H9 (cell line): Measurements from ENCODE around the gene POU6F2. TPM values are rescaled to one million over a fixed set of nuclear protein-coding genes. Genes with fewer than 3 reads are reported as not detected.

Experiments
- DNase-seq: peaks from one replicate; pipeline ENCODE4 v3.0.0-alpha.2; 2017
- H2AFZ ChIP-seq: one replicate; pipeline ENCODE4 v1.6.1; 2013; ENCODE audit warnings: mild to moderate bottlenecking, low read length, control low read depth, moderate library complexity
- H2AK5ac ChIP-seq: 2 replicates; pipeline ENCODE4 v1.6.1; 2013; ENCODE audit warnings: low read length, control low read depth, mixed read lengths; ENCODE audit not compliant: insufficient read length
- H2BK120ac ChIP-seq: one replicate; pipeline ENCODE4 v1.6.1; 2013; ENCODE audit warnings: low read depth, mild to moderate bottlenecking, low read length, control low read depth, inconsistent platforms; ENCODE audit not compliant: poor library complexity, severe bottlenecking
- H2BK12ac ChIP-seq: 2 replicates; pipeline ENCODE4 v1.6.1; 2013; ENCODE audit warnings: low read length, control low read depth, mixed read lengths, low read depth; ENCODE audit not compliant: insufficient read length
- H2BK15ac ChIP-seq: 2 replicates; pipeline ENCODE4 v1.6.1; 2013; ENCODE audit warnings: low read depth, low read length, control low read depth
- H2BK20ac ChIP-seq: one replicate; pipeline ENCODE4 v1.6.1; 2013; ENCODE audit warnings: low read depth, mild to moderate bottlenecking, low read length, control low read depth, inconsistent platforms; ENCODE audit not compliant: poor library complexity, severe bottlenecking
- H2BK5ac ChIP-seq: 2 replicates; pipeline ENCODE4 v1.6.1; 2013; ENCODE audit warnings: low read length, control low read depth, mixed read lengths; ENCODE audit not compliant: insufficient read length
- H3K14ac ChIP-seq: 2 replicates; pipeline ENCODE4 v1.6.1; 2013; ENCODE audit warnings: low read length, control low read depth; ENCODE audit not compliant: insufficient read depth
- H3K18ac ChIP-seq: 2 replicates; pipeline ENCODE4 v1.6.1; 2013; ENCODE audit warnings: low read depth, mild to moderate bottlenecking, mixed read lengths, low read length, control low read depth; ENCODE audit not compliant: insufficient read length
- H3K23ac ChIP-seq: 2 replicates; pipeline ENCODE4 v1.6.1; 2013; ENCODE audit warnings: low read length, control low read depth, mixed read lengths, low read depth; ENCODE audit not compliant: insufficient read length
- H3K23me2 ChIP-seq: 2 replicates; pipeline ENCODE4 v1.6.1; 2013; ENCODE audit warnings: low read depth, mild to moderate bottlenecking, mixed read lengths, low read length, control low read depth; ENCODE audit not compliant: insufficient read length, poor library complexity, severe bottlenecking
- H3K27ac ChIP-seq: 2 replicates; pipeline ENCODE4 v1.5.1; 2013; ENCODE audit warnings: low read length, control low read depth, mixed read lengths, low read depth; ENCODE audit not compliant: insufficient read length
- H3K27me3 ChIP-seq: 2 replicates; pipeline ENCODE4 v1.6.1; 2013; ENCODE audit warnings: low read length, control low read depth, inconsistent platforms; ENCODE audit not compliant: insufficient read depth
- H3K4ac ChIP-seq: 2 replicates; pipeline ENCODE4 v1.6.1; 2013; ENCODE audit warnings: low read depth, mild to moderate bottlenecking, control low read depth, inconsistent platforms, low read length, moderate library complexity
- H3K4me1 ChIP-seq: 2 replicates; pipeline ENCODE4 v1.6.1; 2013; ENCODE audit warnings: low read length, control low read depth, inconsistent platforms; ENCODE audit not compliant: insufficient read depth
- H3K4me2 ChIP-seq: 2 replicates; pipeline ENCODE4 v1.6.1; 2013; ENCODE audit warnings: low read length, control low read depth, mixed read lengths; ENCODE audit not compliant: insufficient read length, insufficient read depth
- H3K56ac ChIP-seq: 2 replicates; pipeline ENCODE4 v1.6.1; 2013; ENCODE audit warnings: low read depth, mild to moderate bottlenecking, mixed read lengths, low read length, control low read depth; ENCODE audit not compliant: insufficient read length
- H3K79me1 ChIP-seq: 2 replicates; pipeline ENCODE4 v1.6.1; 2013; ENCODE audit warnings: low read depth, mild to moderate bottlenecking, moderate library complexity, low read length, control low read depth, inconsistent platforms; ENCODE audit not compliant: insufficient read depth, poor library complexity, severe bottlenecking
- H3K79me2 ChIP-seq: 2 replicates; pipeline ENCODE4 v1.6.1; 2013; ENCODE audit warnings: low read length, control low read depth, inconsistent platforms; ENCODE audit not compliant: insufficient read depth
- H3K9ac ChIP-seq: 2 replicates; pipeline ENCODE4 v1.6.1; 2013; ENCODE audit warnings: low read length, control low read depth, mixed read lengths; ENCODE audit not compliant: insufficient read length; ENCODE audit errors: extremely low read depth
- H3K9me3 ChIP-seq: one replicate; pipeline ENCODE4 v1.6.1; 2013; ENCODE audit warnings: low read depth, low read length, inconsistent platforms; ENCODE audit not compliant: control insufficient read depth
- H3T11ph ChIP-seq: one replicate; pipeline ENCODE4 v1.6.1; 2013; ENCODE audit warnings: mild to moderate bottlenecking, low read length, control low read depth, inconsistent platforms
- H4K20me1 ChIP-seq: one replicate; pipeline ENCODE4 v1.6.1; 2013; ENCODE audit not compliant: control insufficient read depth, insufficient read length, insufficient read depth
- H4K5ac ChIP-seq: 2 replicates; pipeline ENCODE4 v1.6.1; 2013; ENCODE audit warnings: low read depth, mild to moderate bottlenecking, mixed read lengths, low read length, control low read depth; ENCODE audit not compliant: insufficient read length
- H4K8ac ChIP-seq: replicated peaks from 2 replicates; pipeline ENCODE4 v1.6.1; 2013; ENCODE audit warnings: low read length, control low read depth, mixed read lengths, low read depth; ENCODE audit not compliant: insufficient read length
- H4K91ac ChIP-seq: 2 replicates; pipeline ENCODE4 v1.6.1; 2013; ENCODE audit warnings: low read depth, mild to moderate bottlenecking, moderate library complexity, mixed read lengths, low read length, control low read depth; ENCODE audit not compliant: insufficient read length
- H3K27ac Mint-ChIP-seq, 3 experiments: 2 replicates in 2 of 3; 3 replicates in 1 of 3; pipeline ENCODE4 v1.8.0; 2020 to 2021; ENCODE audit warnings: mixed read lengths in 3 of 3, mild to moderate bottlenecking in 1 of 3, moderate library complexity in 1 of 3
- H3K27me3 Mint-ChIP-seq: 2 replicates; pipeline ENCODE4 v1.8.0; 2021; ENCODE audit warnings: low read depth, mild to moderate bottlenecking, moderate library complexity, mixed read lengths
- H3K36me3 Mint-ChIP-seq, 3 experiments: 2 replicates in 2 of 3; 3 replicates in 1 of 3; pipeline ENCODE4 v1.8.0; 2020 to 2021; ENCODE audit warnings: low read depth in 3 of 3, mixed read lengths in 3 of 3; ENCODE audit not compliant: insufficient read depth in 1 of 3
- H3K4me1 Mint-ChIP-seq, 2 experiments: 2 replicates each; pipeline ENCODE4 v1.8.0; 2020; ENCODE audit warnings: mixed read lengths in 2 of 2
- H3K4me3 Mint-ChIP-seq, 2 experiments: 2 replicates in 1 of 2; 3 replicates in 1 of 2; pipeline ENCODE4 v1.8.0; 2020 to 2021; ENCODE audit warnings: mild to moderate bottlenecking in 2 of 2, mixed read lengths in 2 of 2, moderate library complexity in 1 of 2
- H3K9me3 Mint-ChIP-seq, 2 experiments: 2 replicates in 1 of 2; 3 replicates in 1 of 2; pipeline ENCODE4 v1.8.0; 2020; ENCODE audit warnings: mild to moderate bottlenecking in 2 of 2, mixed read lengths in 2 of 2, moderate library complexity in 1 of 2
- WGBS: extraction: QIAGEN DNeasy Blood & Tissue Kit; methylation state at CpG from one replicate; pipeline ENCODE4 v1.1.7; 2013; ENCODE audit warnings: missing lambda C conversion rate, low lambda C conversion rate, mixed read lengths; ENCODE audit not compliant: insufficient read length; ENCODE audit errors: extremely low coverage; 5-methylcytosine and 5-hydroxymethylcytosine counted together
- total RNA-seq: library from RNA; stranded (reverse); gene quantifications from 2 replicates; pipeline ENCODE4 v1.2.1, GENCODE V29; 2021
- TF ChIP-seq, protein P1 (sequence below): fragments of 200-600 bp; sonication (generic); conservative IDR thresholded peaks from 3 replicates; pipeline ENCODE4 v1.8.0; 2021; ENCODE audit warnings: antibody characterized with exemption, mild to moderate bottlenecking

Gene POU6F2
- total RNA-seq, 1 experiment from 2014 or later: 1.9 TPM

DNA sequence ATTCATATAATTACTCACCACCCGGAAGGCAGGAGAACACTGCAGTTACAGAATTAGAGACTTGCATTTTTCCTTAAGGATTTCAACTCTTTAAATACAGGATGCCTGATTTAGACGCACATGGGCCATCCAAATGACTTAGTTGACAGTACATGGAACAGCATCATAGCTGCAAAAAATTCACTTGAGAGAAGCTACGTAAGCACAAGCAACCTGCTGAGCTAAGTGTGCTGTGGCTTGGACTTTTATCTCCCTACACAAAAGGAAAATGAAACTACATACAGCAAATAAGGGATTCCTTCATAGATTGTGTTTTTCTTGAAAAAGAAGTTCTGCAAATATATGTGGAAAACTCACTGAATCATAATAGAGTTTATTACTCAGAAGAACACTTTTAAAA, 152.6 kb downstream of the POU6F2 start:
- Mint-ChIP-seq H3K4me3 (no peak overlapping the region), H3K9me3 (no peaks in the 10 kb centered on the region; a peak in 1 of 5 replicates), H3K27me3 (no peaks in the 10 kb centered on the region), H3K4me1 (peaks cover 8 to 11% of the 10 kb centered on the region in 2 experiments; a peak in 3 of 4 replicates), H3K27ac (no peak overlapping the region), H3K36me3 (no peaks in the 10 kb centered on the region)
- Histone ChIP-seq H3T11ph (no peak overlapping the region), H3K4me2 (no peak overlapping the region), H4K91ac (no peak overlapping the region), H2AK5ac (no peak overlapping the region), H2BK15ac (no peak overlapping the region), H2AFZ (no peak overlapping the region), H3K27ac (no peak overlapping the region), H3K9me3 (no peaks in the 10 kb centered on the region), H4K5ac (no peak overlapping the region), H2BK20ac (no peak overlapping the region), H2BK120ac (no peak overlapping the region), H3K79me1 (no peaks in the 10 kb centered on the region), H3K23me2 (no peaks in the 10 kb centered on the region), H4K20me1 (no peaks in the 10 kb centered on the region), H4K8ac (no peak overlapping the region), H3K18ac (no peak overlapping the region), H2BK5ac (no peak overlapping the region), H3K56ac (no peak overlapping the region), H3K4me1 (no peaks in the 10 kb centered on the region), H3K4ac (no peak overlapping the region), H3K14ac (no peak overlapping the region), H3K27me3 (no peaks in the 10 kb centered on the region), H3K9ac (no peak overlapping the region), H3K23ac (no peak overlapping the region), H2BK12ac (no peak overlapping the region), H3K79me2 (no peaks in the 10 kb centered on the region)
- no CpG with 5 or more reads among the region's 3 CpGs for WGBS
- DNase-seq: no peak
- TF ChIP-seq, protein P1, sequence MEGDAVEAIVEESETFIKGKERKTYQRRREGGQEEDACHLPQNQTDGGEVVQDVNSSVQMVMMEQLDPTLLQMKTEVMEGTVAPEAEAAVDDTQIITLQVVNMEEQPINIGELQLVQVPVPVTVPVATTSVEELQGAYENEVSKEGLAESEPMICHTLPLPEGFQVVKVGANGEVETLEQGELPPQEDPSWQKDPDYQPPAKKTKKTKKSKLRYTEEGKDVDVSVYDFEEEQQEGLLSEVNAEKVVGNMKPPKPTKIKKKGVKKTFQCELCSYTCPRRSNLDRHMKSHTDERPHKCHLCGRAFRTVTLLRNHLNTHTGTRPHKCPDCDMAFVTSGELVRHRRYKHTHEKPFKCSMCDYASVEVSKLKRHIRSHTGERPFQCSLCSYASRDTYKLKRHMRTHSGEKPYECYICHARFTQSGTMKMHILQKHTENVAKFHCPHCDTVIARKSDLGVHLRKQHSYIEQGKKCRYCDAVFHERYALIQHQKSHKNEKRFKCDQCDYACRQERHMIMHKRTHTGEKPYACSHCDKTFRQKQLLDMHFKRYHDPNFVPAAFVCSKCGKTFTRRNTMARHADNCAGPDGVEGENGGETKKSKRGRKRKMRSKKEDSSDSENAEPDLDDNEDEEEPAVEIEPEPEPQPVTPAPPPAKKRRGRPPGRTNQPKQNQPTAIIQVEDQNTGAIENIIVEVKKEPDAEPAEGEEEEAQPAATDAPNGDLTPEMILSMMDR: no peak
